ENCODE data around the gene REEP6.

The REEP6 gene

DNA sequence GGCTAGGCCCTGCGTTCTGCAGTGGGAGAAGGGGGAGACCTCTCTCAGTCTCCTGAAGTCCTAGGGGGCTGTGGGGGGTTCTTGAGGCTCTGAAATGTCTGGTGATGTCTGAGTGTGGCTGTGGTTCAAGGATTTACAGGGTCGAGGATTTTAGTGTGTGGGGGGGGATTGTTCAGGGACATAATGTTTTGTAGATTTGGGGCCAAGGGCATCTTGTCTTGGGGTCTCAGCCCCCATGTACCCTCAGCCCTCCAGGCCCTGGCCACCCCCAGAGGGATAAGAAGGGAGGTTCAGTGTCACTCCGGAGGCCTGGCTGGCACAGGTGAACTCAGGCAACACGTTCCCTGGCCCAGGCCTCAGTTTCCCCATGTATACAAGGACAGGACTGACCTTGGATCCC lies 43.5 kb upstream of the REEP6 start:
- no peak overlapping the region for H3K27ac ChIP-seq (ENCODE audit: insufficient read depth in 1 of 2, low read depth in 1 of 2, low read length in 2 of 2, poor library complexity in 1 of 2, severe bottlenecking in 2 of 2)
- DNase-seq = no peak
- H3K36me3 ChIP-seq (ENCODE audit: control insufficient read depth in 4 of 4, insufficient read depth in 4 of 4, low read length in 3 of 4) = peaks cover 0 to 5% (median 0%) of the 10 kb centered on the region in 4 experiments
- CTCF ChIA-PET = no interaction called here
- 21% methylated on average over 3 of the region's 4 CpGs for WGBS (ENCODE audit: insufficient coverage)
- H3K4me1 ChIP-seq (ENCODE audit: control extremely low read depth in 1 of 4, control insufficient read depth in 4 of 4, insufficient read depth in 4 of 4, low read length in 3 of 4) = peaks cover 0 to 31% (median 28%) of the 10 kb centered on the region in 4 experiments
- peaks cover 0 to 69% (median 30%) of the 10 kb centered on the region in 5 experiments for H3K27me3 ChIP-seq (replicated peaks in 2 of 5; ENCODE audit: control insufficient read depth in 4 of 5, insufficient read depth in 5 of 5, low read length in 4 of 5)
- H3K4me3 ChIP-seq (ENCODE audit: control insufficient read depth in 1 of 7, extremely low read depth in 1 of 7, insufficient read depth in 4 of 7, low read depth in 2 of 7, low read length in 6 of 7) = no peak overlapping the region
- POLR2A ChIA-PET = interaction anchor here (0.8 kb wide), 1 partner anchor 24 kb away, joined by 3 read pairs; no protein-coding TSS in a partner anchor
- no peaks in the 10 kb centered on the region for H3K9me3 ChIP-seq (ENCODE audit: control extremely low read depth in 1 of 5, control insufficient read depth in 4 of 5, insufficient read depth in 2 of 5, low read depth in 1 of 5, low read length in 4 of 5)

DNA sequence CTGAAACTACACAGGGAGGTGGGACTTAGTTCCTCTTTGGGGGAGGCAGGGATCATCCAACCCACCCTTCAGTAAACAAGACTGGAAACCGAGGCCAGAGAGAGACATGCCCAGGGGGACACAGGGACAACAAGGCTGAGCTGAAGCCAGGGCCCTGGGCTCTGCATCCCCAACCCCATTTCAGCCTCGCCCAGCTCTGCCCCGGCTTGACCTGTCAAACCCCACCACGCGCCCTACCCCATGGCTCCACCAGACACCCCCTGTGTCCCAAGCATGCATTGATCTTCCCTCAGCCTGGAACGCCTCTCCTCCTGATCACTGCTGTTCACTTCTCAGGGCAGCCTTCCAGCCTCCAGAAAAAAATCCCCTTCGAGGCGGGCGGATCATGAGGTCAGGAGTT lies 43.0 kb upstream of the REEP6 start:
- H3K27me3 ChIP-seq (replicated peaks in 2 of 5; ENCODE audit: control insufficient read depth in 4 of 5, insufficient read depth in 5 of 5, low read length in 4 of 5) = peaks cover 0 to 73% (median 30%) of the 10 kb centered on the region in 5 experiments
- DNase-seq = no peak
- WGBS (ENCODE audit: insufficient coverage) = 80% methylated on average over 7 of the region's 9 CpGs
- ChIA-PET CTCF (no interaction called here), POLR2A (no interaction called here)
- peaks cover 0 to under 1% (median 0%) of the 10 kb centered on the region in 4 experiments for H3K36me3 ChIP-seq (ENCODE audit: control insufficient read depth in 4 of 4, insufficient read depth in 4 of 4, low read length in 3 of 4)
- peaks cover 0 to 31% (median 28%) of the 10 kb centered on the region in 4 experiments for H3K4me1 ChIP-seq (ENCODE audit: control extremely low read depth in 1 of 4, control insufficient read depth in 4 of 4, insufficient read depth in 4 of 4, low read length in 3 of 4)
- H3K27ac ChIP-seq (ENCODE audit: insufficient read depth in 1 of 2, low read depth in 1 of 2, low read length in 2 of 2, poor library complexity in 1 of 2, severe bottlenecking in 2 of 2) = no peak overlapping the region
- no peaks in the 10 kb centered on the region for H3K9me3 ChIP-seq (ENCODE audit: control extremely low read depth in 1 of 5, control insufficient read depth in 4 of 5, insufficient read depth in 2 of 5, low read depth in 1 of 5, low read length in 4 of 5)
- H3K4me3 ChIP-seq (ENCODE audit: control insufficient read depth in 1 of 7, extremely low read depth in 1 of 7, insufficient read depth in 4 of 7, low read depth in 2 of 7, low read length in 6 of 7) = no peak overlapping the region

DNA sequence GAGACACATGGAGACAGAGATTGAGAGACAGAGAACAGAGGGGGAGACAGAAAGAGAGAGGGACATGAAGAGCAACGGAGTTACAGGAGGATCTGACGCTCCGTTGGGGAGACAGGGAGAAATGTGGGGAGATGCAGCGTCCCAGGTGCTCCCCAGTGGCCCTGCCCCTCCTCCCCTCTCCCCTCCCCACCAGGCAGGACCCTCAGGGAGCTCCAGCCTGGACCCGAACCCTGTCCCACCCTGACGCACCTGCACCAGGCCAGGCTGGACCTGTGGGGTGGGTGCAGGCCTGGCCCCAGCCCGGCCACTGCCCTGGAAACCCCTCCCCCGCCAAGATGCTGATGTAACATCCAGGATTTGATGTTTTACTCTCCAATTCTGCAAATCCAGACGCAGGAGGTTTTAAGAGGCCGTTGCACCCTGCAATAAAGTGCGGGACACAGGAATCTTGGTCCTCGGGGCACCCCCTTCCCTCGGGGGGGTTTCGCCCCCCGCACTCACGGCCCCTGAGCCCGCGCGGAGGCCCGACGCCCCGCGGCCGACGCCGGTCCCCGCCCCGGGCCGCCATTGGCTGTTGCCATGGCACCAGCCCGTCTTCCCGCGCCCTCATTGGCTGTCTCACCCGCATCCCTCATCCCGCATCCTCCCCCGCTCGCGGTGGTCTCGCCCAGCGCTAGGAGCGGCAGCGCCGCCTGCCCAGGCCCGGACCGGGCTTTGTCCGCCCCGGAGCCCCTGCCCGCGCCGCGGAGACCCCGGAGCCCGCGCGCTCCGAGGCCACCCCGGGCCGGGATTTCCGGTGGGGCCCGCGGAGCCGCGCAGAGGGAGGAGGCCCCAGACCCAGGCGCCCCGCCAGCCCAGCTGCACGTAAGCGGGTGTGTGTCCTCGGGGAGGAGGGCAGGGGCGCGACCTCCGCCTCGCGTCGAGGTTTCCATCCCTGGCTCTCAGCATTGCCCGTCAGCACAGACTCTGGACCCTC lies 41.2 kb upstream of the REEP6 start, which contains the start of gene APC2:
APC2 (plus strand) TSS at position 655 of the 976 bp plus-strand sequence. CDS start 2,881 bp downstream, outside the sequence.
- H3K4me1 ChIP-seq (ENCODE audit: control extremely low read depth in 1 of 4, control insufficient read depth in 4 of 4, insufficient read depth in 4 of 4, low read length in 3 of 4) = peaks cover 0 to 37% (median 25%) of the 10 kb centered on the region in 4 experiments
- peaks cover 0 to 86% (median 36%) of the 10 kb centered on the region in 5 experiments for H3K27me3 ChIP-seq (replicated peaks in 2 of 5; ENCODE audit: control insufficient read depth in 4 of 5, insufficient read depth in 5 of 5, low read length in 4 of 5)
- no peaks in the 10 kb centered on the region for H3K36me3 ChIP-seq (ENCODE audit: control insufficient read depth in 4 of 4, insufficient read depth in 4 of 4, low read length in 3 of 4)
- no peaks in the 10 kb centered on the region for H3K9me3 ChIP-seq (ENCODE audit: control extremely low read depth in 1 of 5, control insufficient read depth in 4 of 5, insufficient read depth in 2 of 5, low read depth in 1 of 5, low read length in 4 of 5)
- CTCF ChIA-PET = interaction anchor here (1.0 to 6.5 kb wide), 2 partner anchors 17 to 37 kb away, joined by 4 to 35 read pairs; no protein-coding TSS in a partner anchor
- peak in 2 of 3 donors; percentile 47 to 56 for DNase-seq
- WGBS (ENCODE audit: insufficient coverage) = 3% methylated on average over 62 of the region's 74 CpGs
- POLR2A ChIA-PET = no interaction called here
- no peak within 1 kb of the TSS for H3K4me3 ChIP-seq (ENCODE audit: control insufficient read depth in 1 of 7, extremely low read depth in 1 of 7, insufficient read depth in 4 of 7, low read depth in 2 of 7, low read length in 6 of 7)
- H3K27ac ChIP-seq (ENCODE audit: insufficient read depth in 1 of 2, low read depth in 1 of 2, low read length in 2 of 2, poor library complexity in 1 of 2, severe bottlenecking in 2 of 2) = no peak within 1 kb of the TSS

GRCh38 chr19:1450735-1451731 lies 39.9 kb upstream of the REEP6 start:
- Histone ChIP-seq H3K36me3 (ENCODE audit: control insufficient read depth in 4 of 4, insufficient read depth in 4 of 4, low read length in 3 of 4) (no peaks in the 10 kb centered on the region), H3K9me3 (ENCODE audit: control extremely low read depth in 1 of 5, control insufficient read depth in 4 of 5, insufficient read depth in 2 of 5, low read depth in 1 of 5, low read length in 4 of 5) (no peaks in the 10 kb centered on the region), H3K4me1 (ENCODE audit: control extremely low read depth in 1 of 4, control insufficient read depth in 4 of 4, insufficient read depth in 4 of 4, low read length in 3 of 4) (peaks cover 0 to 39% (median 28%) of the 10 kb centered on the region in 4 experiments), H3K27me3 (replicated peaks in 2 of 5; ENCODE audit: control insufficient read depth in 4 of 5, insufficient read depth in 5 of 5, low read length in 4 of 5) (peaks cover 0 to 84% (median 36%) of the 10 kb centered on the region in 5 experiments), H3K27ac (ENCODE audit: insufficient read depth in 1 of 2, low read depth in 1 of 2, low read length in 2 of 2, poor library complexity in 1 of 2, severe bottlenecking in 2 of 2) (no peak overlapping the region), H3K4me3 (ENCODE audit: control insufficient read depth in 1 of 7, extremely low read depth in 1 of 7, insufficient read depth in 4 of 7, low read depth in 2 of 7, low read length in 6 of 7) (no peak overlapping the region)
- 67% methylated on average over 19 of the region's 22 CpGs for WGBS (ENCODE audit: insufficient coverage)
- DNase-seq = no peak
- CTCF ChIA-PET = interaction anchor here (6.5 kb wide), 1 partner anchor 16 kb away, joined by 35 read pairs; no protein-coding TSS in a partner anchor
- POLR2A ChIA-PET = no interaction called here

- CTCF ChIA-PET = interaction anchor here (1.3 to 7.3 kb wide), 4 partner anchors 9 to 19 kb away, joined by 4 to 49 read pairs (median 20); no protein-coding TSS in a partner anchor
- Histone ChIP-seq H3K27me3 (replicated peaks in 2 of 5; ENCODE audit: control insufficient read depth in 4 of 5, insufficient read depth in 5 of 5, low read length in 4 of 5) (peaks cover 0 to 84% (median 44%) of the 10 kb centered on the region in 5 experiments), H3K36me3 (ENCODE audit: control insufficient read depth in 4 of 4, insufficient read depth in 4 of 4, low read length in 3 of 4) (no peaks in the 10 kb centered on the region), H3K4me3 (ENCODE audit: control insufficient read depth in 1 of 7, extremely low read depth in 1 of 7, insufficient read depth in 4 of 7, low read depth in 2 of 7, low read length in 6 of 7) (no peak overlapping the region), H3K4me1 (ENCODE audit: control extremely low read depth in 1 of 4, control insufficient read depth in 4 of 4, insufficient read depth in 4 of 4, low read length in 3 of 4) (peaks cover 0 to 39% (median 26%) of the 10 kb centered on the region in 4 experiments), H3K9me3 (ENCODE audit: control extremely low read depth in 1 of 5, control insufficient read depth in 4 of 5, insufficient read depth in 2 of 5, low read depth in 1 of 5, low read length in 4 of 5) (no peaks in the 10 kb centered on the region), H3K27ac (ENCODE audit: insufficient read depth in 1 of 2, low read depth in 1 of 2, low read length in 2 of 2, poor library complexity in 1 of 2, severe bottlenecking in 2 of 2) (no peak overlapping the region)
- DNase-seq = no peak
- WGBS (ENCODE audit: insufficient coverage) = 44% methylated on average over 31 of the region's 39 CpGs
- POLR2A ChIA-PET = no interaction called here
Measured at GRCh38 chr19:1451916-1452801, 38.8 kb upstream of the REEP6 start.
